Stimulated activated CD8-positive, alpha-beta memory T cell treated with anti-CD3 and anti-CD28 coated beads, Interleukin-15, amount 100 ng/mL, for 1 hour (primary cell): Measurements from ENCODE around the gene GPR37L1.

ENCODE experiments used
- DNase-seq: peaks from one replicate; pipeline ENCODE4 v3.0.0-alpha.2; 2020; ENCODE audit warnings: low read depth

The GPR37L1 gene, protein sequence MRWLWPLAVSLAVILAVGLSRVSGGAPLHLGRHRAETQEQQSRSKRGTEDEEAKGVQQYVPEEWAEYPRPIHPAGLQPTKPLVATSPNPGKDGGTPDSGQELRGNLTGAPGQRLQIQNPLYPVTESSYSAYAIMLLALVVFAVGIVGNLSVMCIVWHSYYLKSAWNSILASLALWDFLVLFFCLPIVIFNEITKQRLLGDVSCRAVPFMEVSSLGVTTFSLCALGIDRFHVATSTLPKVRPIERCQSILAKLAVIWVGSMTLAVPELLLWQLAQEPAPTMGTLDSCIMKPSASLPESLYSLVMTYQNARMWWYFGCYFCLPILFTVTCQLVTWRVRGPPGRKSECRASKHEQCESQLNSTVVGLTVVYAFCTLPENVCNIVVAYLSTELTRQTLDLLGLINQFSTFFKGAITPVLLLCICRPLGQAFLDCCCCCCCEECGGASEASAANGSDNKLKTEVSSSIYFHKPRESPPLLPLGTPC

DNA sequence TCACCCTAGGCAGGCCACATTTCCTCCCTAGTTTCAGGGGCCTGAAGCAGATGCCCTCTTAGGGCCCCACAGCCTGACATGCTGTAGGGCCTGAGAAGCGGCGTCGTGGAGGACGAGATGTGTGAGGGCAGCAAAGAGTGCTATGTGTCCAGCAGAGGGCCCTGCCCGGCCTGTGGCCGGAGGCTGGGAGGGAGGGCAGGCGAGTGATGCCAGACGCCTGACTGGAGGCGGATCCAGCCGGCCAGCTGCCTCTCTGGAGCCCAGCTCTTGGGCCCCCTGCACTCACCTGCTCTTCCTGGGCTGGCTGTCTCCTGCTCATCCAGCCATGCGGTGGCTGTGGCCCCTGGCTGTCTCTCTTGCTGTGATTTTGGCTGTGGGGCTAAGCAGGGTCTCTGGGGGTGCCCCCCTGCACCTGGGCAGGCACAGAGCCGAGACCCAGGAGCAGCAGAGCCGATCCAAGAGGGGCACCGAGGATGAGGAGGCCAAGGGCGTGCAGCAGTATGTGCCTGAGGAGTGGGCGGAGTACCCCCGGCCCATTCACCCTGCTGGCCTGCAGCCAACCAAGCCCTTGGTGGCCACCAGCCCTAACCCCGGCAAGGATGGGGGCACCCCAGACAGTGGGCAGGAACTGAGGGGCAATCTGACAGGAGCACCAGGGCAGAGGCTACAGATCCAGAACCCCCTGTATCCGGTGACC lies at the start of gene GPR37L1:
Gene GPR37L1 (plus strand): TSS at position 279 of the 697 bp plus-strand sequence. CDS start 47 bp downstream, at position 326.
- no peak for DNase-seq

DNA sequence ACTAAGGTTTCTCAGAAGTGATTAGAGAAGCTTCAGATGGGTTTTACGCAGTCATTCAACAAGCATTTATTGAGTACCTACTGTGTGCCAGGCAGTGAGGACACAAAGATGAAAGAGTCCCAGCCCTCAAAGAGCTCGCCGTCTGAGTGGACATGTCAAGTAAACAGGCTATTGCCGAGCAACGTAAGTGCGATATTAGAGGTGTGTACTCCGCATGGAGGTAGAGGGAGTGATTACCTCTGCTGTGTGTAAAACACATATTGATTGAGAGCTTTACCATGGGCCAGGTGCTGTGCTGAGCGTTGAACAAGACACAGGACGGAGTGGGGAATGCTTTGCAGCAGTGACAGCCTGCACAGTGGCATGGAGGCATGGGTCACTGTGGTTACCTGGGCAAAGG lies 49.5 kb upstream of the GPR37L1 start:
- no peak for DNase-seq

DNA sequence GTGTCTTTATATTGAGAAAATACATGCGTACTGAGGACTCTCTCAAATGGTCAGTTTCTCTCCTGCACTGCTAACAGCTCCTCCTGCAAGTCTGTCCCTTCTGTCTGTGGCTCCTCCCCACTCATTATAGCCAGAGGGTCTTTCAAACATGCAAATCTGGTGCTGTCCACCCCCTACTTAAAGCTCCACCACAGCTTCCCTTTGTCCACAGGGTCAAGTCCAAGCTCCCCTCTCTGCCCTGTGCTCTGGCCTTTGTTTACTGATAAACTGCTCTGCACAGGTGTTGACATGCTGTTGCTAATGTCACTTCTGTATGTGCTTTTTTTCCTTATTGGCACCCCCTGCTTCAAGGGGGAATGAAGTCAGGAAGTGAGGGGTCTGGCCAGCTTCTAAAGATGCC lies 47.7 kb upstream of the GPR37L1 start:
- DNase-seq = no peak

DNA sequence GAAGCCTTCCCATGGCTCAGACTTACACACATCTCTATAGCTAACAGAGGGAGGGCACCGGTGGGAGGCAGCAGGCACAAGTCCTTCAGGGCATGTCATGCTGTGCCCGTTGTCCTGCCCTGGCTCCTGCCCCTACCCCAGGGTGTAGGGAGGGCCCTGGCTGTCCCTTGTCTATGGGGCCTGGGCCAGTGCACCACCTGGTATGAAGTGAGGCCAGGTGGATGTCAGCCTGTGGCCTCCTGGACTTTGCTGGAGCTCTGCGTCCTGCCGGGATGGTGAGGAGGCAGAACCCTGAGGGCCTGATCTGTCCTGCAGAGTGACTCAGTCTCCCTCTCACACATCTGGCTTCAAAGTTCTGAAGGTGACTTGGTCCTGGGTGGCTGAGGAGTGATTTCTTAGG lies 47.3 kb upstream of the GPR37L1 start:
- DNase-seq = no peak

DNA sequence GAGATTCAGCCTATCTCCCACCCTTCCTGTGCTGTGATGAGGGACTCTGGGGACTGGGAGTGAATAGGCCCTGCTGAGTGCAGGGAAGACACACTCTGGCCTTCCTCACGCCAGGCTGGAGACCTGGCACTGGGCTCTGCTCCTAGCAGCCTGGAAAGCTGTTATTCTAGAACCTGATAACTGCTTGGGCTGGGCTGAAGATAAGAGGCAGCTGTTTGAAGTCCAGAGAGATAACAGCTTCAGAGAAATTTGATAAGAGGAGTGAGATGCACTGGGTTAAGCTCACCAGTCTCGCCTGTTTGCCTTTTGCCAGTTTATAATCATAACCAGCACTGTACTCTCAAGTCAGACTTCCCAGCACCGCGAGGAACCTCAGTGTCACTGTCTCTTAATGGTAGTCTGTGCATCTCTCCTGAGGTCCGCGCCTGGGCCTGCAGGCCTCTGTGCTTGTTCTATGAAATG lies 46.6 kb upstream of the GPR37L1 start:
- DNase-seq = no peak

DNA sequence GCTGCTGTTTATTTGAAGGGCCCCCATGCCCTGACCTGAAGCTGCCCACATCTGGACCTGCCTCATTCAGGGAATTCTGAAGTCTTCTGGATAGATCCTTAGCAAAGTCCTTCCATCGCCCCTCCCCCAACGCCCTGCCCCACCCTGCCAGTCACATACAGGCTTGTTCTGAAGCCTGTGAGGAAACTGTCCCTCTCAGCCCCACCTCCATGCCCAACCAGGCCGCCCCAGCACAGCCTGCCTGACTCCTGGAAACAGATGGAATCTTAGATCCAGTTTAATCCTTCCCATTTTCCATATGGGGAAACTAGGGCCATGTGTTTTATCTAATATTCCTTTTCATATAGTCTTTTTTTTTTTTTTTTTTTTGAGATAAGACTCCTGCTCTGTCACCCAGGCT lies 44.5 kb upstream of the GPR37L1 start:
- DNase-seq = no peak

DNA sequence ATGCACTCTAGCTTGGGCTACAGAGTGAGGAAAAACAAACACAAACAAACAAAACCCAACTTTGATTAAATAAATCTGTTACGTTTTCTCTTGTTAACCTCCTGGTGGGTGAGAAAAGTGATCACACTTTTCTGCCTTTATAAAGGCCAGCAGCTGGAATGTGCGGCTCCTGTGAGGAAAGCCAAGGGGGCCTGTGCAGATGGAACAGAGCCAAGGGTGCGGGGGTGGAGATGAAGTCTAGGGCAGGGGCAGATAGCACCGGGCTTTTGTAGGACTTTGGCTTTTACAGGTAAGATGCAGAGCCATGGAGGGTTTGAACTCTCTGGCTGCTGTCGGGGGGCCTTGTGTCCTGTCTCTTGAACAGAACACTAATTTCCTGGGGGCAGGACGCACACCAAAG lies 40.7 kb upstream of the GPR37L1 start:
- no peak for DNase-seq

DNA sequence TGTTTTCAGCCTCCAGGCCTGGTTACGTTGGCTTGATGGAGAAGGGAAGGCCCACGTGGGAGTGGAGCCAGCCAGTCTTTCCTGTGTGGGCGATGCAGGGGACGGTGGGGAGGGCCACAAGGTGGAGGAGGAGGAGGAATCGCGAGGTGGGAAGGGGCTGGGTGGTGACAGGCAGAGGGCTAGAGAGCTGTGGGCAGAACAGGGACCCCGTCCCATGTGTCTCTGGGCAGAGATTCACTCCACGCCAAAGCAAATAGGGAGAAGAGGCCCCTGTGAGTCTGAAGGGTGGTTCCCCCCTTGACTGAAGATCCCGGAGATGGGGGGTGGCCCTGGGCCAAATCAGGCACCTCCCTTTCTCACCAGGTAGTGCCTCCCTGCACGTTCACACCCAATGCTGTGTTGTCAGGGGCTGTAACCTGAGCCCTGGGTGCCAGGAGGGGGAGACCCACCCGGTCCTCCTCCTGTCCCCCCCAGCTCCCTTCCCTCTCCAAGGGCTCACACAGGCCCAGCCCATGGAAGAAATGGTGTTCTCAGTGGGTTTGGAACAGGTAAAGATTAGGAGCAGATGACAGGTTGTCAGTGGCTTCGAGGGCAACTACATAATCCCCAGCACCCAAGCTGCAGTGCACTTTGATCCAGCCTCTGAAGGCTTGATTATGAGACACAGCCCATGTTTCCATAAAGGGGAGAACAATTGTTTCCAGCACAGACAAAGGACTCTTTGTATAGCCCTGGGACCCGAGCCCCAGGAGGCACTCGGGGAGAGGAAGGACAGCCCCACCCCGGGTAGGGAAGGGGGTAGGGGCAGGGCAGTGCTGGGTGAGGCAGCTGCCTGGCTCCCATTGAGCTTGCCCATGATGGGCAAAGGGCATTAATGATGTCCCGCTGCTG lies 37.7 kb upstream of the GPR37L1 start:
- no peak for DNase-seq

DNA sequence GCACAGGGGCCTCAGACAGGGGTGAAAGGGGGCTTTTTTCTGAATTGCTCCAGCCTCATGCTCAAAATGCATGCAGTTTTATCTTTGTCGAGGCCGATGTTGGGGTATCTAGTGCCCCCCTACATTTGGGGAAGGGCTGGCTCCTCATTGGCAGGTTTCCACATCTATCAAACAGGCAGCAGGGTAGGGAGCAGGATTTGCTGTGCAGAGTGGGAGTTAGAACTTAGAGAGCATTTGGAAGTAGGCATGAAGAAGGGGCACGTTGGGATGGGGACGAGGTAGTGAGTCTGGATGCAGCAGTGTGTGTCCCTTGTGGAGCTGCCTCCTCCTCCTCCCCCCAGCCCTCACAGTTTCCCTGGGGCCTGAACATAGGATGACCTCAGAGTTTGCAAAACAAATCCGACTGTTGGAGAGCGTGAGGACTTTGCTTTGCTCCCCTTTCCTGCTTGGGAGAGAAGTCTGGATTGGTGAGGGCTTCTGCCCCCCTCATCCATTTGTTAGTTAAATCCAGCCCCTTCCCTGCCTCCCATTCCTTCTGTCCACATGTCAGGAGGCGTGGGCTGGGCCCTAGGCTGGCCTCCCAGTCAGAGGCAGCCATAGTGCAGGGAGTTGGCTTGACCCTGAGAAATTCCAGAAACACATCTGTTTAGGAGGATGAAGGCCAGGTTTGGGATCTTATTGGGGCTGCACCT lies 36.9 kb upstream of the GPR37L1 start:
- no peak for DNase-seq

DNA sequence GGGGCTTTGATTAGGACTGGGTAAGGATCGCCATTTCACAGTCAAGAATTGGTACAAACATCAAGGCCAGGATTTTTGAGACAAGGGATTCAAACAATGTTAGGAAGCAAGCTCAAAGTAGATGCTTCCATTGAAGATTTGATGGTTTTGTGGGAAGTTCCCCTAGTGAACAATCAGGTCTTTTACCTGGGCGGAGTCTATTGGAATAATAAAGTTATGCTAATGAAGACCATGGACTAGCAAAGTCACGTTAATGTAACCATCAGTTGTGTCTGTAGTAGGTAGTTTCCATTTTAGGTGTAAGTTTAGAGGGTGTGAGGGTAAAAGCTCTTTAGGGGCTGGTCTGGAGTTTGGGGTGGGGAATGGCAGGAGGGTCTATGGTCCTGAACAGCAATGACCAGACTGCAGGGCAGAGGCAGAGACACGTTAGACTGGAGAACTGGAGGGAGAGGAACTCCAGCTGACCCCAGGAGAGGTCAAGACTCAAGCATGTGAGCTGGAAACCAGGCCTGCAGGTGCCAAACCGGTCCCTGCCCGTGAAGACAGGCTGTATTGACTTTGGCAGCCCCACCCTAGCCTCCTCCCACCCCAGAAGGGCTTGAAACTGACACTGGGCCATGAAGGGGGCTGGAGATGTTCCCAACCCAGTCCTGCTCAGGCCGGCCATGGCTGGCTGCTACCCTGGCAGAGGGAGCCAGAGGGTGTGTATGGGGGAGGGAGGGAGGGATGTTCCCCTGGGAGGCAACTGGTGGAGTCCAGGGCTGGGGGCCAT lies 36.0 kb upstream of the GPR37L1 start:
- no peak for DNase-seq

DNA sequence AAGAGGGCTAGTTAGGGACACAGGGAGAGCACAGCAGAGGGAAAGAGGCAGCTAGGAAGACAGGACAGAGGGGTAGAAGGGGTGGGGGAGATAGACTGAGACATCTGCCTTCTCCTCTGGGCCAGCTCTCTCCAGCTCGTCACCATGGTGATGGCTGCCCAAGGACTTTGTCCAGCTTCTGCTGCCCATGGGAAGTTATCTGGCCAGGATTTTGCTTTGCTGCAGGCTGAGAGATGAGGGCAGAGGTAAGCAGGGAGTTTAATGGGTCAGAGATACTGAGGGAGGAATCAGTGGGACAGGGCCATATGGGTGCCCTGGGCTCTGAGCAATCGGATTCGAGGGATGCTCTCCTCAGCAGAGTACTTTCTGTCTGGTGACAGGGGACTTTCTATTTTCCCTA lies 34.5 kb upstream of the GPR37L1 start:
- DNase-seq = no peak

DNA sequence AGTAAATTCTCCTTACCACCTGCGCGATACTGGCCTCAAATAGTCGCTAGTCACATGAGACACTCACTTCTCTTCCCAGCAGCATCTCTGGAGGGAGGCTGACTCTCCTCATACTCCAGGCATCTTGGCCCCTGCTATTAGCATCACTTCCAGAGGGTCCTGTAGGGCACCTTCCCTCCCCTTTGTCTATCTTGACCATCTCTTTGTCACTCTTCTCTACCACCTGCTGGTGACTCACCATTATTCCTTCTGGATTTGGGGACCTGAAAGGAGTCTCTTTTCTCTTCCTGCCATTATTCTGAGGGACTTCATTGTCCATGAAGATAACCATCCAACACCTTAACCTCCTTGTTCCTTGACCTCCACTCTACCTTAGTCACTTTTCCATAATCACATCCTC lies 31.7 kb upstream of the GPR37L1 start:
- no peak for DNase-seq

DNA sequence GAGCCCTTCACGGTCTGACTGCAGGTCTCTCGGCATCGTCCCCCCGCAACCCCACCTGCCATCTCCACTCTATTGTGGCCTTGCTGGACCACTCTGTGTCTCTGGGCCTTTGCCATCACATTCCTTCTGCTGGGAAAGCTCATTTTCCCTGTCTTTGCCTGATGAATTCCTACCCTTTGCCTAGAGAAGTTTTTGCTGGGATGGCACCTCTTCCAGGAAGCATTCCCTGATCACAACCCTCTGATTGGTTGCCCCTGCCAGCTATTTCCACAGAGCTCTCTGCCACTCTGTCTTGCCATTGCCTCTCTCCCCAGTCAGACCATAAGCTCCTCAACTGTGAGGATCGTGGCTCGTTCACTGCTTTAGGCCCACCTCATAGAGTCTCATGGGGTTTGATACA lies 28.9 kb upstream of the GPR37L1 start:
- no peak for DNase-seq

DNA sequence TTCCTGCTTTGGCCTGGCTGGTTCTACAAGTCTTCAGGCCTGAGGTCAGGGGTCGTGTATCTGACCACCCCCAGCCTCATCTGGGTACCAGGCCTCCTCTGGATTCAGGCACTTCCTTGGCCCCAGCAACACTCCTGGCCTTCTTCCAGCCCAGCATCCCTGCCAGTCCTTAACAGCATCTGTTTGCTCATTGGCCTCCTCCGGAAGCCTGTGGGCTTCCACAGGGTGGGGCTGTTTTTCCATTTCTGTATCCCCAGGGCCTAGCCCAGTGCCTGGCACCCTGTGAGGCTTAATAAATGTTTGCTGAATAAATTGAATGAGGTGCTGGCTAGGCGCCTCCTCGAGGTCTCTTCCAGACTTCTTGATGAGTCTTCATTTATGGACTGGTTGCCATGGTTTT lies 21.5 kb upstream of the GPR37L1 start:
- no peak for DNase-seq

DNA sequence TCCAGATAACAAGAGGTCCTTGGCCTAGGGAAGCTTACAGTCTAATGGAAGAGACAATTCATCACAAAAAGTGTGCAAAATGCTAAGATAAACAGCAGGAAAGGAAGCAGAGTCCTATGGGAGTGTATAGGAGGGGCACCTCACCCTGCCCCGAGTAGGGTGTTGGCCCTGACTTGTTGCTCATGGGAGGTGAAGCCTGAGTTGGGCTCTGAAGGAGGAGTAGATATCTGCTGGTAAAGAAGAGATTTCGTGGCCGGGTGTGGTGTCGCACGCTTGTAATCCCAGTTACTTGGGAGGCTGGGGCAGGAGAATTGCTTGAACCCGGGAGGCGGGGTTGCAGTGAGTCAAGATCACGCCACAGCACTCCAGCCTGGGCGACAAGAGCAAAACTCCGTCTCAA lies 18.6 kb upstream of the GPR37L1 start:
- DNase-seq = no peak

DNA sequence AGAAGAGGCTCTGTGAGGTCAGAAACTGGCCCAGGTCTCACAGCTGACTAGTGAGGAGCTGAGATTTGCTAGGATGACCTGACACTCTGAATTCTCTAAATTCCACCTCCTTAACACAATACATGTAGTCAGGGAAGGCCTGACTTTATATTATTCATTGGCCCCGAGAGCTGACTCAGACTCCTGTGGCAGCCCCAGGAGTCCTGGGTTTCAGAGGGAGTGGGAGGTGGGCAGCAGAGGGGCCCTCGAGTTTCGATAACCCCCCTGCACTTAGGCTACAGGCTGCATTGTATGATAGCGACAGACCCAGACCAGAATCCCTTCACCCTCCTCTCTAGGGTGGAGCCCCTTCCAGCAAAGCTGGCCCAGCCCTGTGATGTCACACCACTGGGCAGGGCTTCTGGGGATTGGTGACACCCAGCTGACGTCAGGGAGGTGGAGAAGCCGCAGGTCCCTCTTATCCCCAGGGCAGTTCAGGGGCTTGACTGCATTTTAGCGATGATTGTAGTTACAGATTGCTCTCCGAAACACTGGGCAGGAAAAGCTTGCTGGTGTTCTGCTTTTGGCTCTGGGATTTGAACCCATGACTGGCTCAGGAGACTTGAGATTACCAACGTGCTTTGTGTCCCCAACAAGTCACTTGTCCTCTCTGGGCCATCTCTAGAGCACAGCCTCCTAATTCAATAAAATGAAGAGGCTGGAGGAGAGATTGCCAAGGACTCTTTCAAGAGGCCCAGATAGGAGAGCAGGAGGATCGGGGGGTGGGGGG lies 17.0 kb upstream of the GPR37L1 start:
- DNase-seq = no peak

DNA sequence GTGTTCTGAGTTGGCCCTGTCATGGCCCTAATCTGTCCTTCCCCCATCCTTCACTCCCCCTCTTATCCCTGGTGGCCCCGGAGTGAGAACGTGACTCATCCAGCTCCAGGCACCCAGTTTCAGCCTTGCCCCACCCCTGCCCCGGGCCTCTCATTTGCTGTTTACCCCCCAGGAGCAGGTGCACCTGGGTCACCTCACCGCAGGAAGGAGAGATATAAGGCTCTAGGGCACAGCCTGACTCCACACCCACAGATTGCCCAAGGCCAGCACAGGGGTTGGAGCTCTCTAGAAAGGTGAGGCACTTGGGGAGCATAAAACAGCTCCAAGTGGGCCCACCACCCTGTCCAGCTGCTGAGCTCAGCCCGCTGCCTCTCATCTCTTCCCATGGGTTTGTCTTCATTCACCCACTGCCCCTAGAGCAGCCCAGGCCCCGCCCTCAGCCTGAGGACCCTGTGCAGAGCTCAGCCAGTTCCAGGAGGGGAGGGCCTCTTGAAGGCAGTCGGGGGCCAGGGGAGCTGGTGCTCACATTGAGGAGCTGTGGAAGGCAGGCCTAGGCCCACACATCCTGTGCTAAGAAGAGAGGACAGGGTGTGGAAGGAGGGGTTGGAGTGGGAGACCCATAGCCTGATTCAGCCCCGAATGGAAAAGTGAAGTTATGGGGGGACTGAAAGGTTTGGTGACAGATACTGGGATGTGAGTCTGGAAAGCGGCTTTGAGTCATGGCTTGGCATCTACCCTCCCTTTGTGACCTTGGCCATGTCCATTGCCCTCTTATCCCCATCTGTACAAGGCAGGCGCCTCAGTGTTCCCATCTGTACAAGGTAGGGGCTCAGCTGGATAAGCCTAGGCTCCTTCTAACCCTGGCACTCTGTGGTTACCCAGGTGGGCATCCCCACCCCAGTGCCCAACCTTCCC lies 16.1 kb upstream of the GPR37L1 start:
- DNase-seq = no peak

DNA sequence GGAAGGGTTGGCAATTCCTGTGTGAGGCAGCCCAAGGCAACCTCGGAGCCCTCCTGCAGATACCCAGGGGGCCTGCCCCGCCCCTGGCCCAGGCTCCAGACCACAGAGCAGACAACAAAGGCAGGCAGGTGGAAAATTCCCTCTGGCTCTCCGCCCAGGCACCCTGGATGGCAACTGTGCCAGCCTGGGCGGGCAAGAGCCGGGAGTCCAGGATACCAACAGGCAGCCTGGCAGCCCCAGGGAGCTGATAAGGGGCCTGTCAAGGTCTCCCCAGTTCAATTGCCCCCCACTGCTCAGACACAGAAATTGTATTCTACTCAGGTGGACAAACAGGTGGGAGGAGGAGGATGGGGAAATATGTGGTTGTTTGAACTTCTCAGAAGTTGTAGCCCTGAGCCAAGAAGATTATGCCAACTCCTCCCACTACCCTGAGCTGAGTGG lies 15.4 kb upstream of the GPR37L1 start:
- DNase-seq = no peak
